Neural progenitor cell (in vitro differentiated cells): ENCODE measurements around the gene LDB3. TPM values are rescaled to one million over a fixed set of nuclear protein-coding genes. Genes with fewer than 3 reads are reported as not detected.

Experiments
- DNase-seq: peaks from one replicate; pipeline ENCODE4 v3.0.0-alpha.2; 2016; ENCODE audit warnings: low spot score
- H2AFZ ChIP-seq: fragments of 200-600 bp; sonication (generic); replicated peaks from 2 replicates; pipeline ENCODE4 v1.6.1; 2016; ENCODE audit warnings: antibody characterized with exemption
- H3F3A ChIP-seq: fragments of 200-600 bp; sonication (generic); 2 replicates; pipeline ENCODE4 v1.6.1; 2016; ENCODE audit warnings: antibody characterized with exemption, low read depth
- H3K27ac ChIP-seq: fragments of 200-600 bp; sonication (generic); 2 replicates; pipeline ENCODE4 v1.5.1; 2016; ENCODE audit warnings: mild to moderate bottlenecking
- H3K27me3 ChIP-seq: fragments of 200-600 bp; sonication (generic); 2 replicates; pipeline ENCODE4 v1.6.1; 2016; ENCODE audit warnings: mild to moderate bottlenecking, moderate library complexity
- H3K36me3 ChIP-seq: fragments of 200-600 bp; sonication (generic); 2 replicates; pipeline ENCODE4 v1.5.1; 2016
- H3K4me1 ChIP-seq: fragments of 200-600 bp; sonication (generic); 2 replicates; pipeline ENCODE4 v1.6.1; 2016; ENCODE audit warnings: mixed run types
- H3K4me2 ChIP-seq: fragments of 200-600 bp; sonication (generic); 2 replicates; pipeline ENCODE4 v1.6.1; 2016
- H3K4me3 ChIP-seq: fragments of 200-600 bp; sonication (generic); 2 replicates; pipeline ENCODE4 v1.5.1; 2016
- H3K79me2 ChIP-seq: fragments of 200-600 bp; sonication (generic); 2 replicates; pipeline ENCODE4 v1.6.1; 2016; ENCODE audit warnings: low read depth
- H3K9ac ChIP-seq: fragments of 200-600 bp; sonication (generic); 2 replicates; pipeline ENCODE4 v1.6.1; 2016
- H3K9me3 ChIP-seq: fragments of 200-600 bp; sonication (generic); 2 replicates; pipeline ENCODE4 v1.5.1; 2016; ENCODE audit warnings: low read depth
- H4K20me1 ChIP-seq: fragments of 200-600 bp; sonication (generic); 2 replicates; pipeline ENCODE4 v1.6.1; 2016; ENCODE audit warnings: low read depth
- H3K27ac Mint-ChIP-seq: 3 replicates; pipeline ENCODE4 v1.8.0; 2021; ENCODE audit warnings: mixed read lengths
- H3K27me3 Mint-ChIP-seq: 2 replicates; pipeline ENCODE4 v1.8.0; 2022; ENCODE audit warnings: low read depth, mild to moderate bottlenecking, inconsistent platforms, moderate library complexity, mixed read lengths; ENCODE audit not compliant: insufficient read depth
- H3K36me3 Mint-ChIP-seq: 3 replicates; pipeline ENCODE4 v1.8.0; 2021; ENCODE audit warnings: mixed read lengths
- H3K4me1 Mint-ChIP-seq: 3 replicates; pipeline ENCODE4 v1.8.0; 2021; ENCODE audit warnings: mixed read lengths
- H3K4me3 Mint-ChIP-seq: 3 replicates; pipeline ENCODE4 v1.8.0; 2021; ENCODE audit warnings: mild to moderate bottlenecking, moderate library complexity, mixed read lengths
- H3K9me3 Mint-ChIP-seq: 3 replicates; pipeline ENCODE4 v1.8.0; 2020; ENCODE audit warnings: mixed read lengths
- CTCF ChIP-seq: fragments of 200-600 bp; sonication (generic); IDR thresholded peaks from 2 replicates; pipeline ENCODE4 v1.5.1; 2017; ENCODE audit warnings: antibody characterized with exemption, mild to moderate bottlenecking
- EZH2 ChIP-seq: fragments of 200-600 bp; sonication (generic); IDR thresholded peaks from 2 replicates; pipeline ENCODE4 v1.6.1; 2017; ENCODE audit warnings: antibody characterized with exemption, mild to moderate bottlenecking, moderate library complexity
- EZH2phosphoT487 ChIP-seq: fragments of 200-600 bp; sonication (generic); IDR thresholded peaks from 2 replicates; pipeline ENCODE4 v1.6.1; 2017; ENCODE audit warnings: antibody characterized with exemption
- total RNA-seq: library from RNA; depleted of rRNA; stranded (reverse); fragments of >200 nt; gene quantifications from 2 replicates; pipeline ENCODE4 v1.2.3, GENCODE V29; 2015; ENCODE audit warnings: low replicate concordance

LDB3 gene
- total RNA-seq, 1 donor from 2014 or later: not detected

- H3K4me3 ChIP-seq: no peak overlapping the region
- H3K27me3 Mint-ChIP-seq: peaks cover 19% of the 10 kb centered on the region
- peak; percentile 63 for DNase-seq
- H3K27me3 ChIP-seq: no peaks in the 10 kb centered on the region
- no peaks in the 10 kb centered on the region for H3K36me3 Mint-ChIP-seq
- H3K9ac ChIP-seq: no peak overlapping the region
- H3K36me3 ChIP-seq: no peaks in the 10 kb centered on the region
- no peaks in the 10 kb centered on the region for H3F3A ChIP-seq
- peaks cover 17% of the 10 kb centered on the region for H3K4me1 ChIP-seq
- H3K27ac Mint-ChIP-seq: no peak overlapping the region
- no peaks in the 10 kb centered on the region for H3K9me3 ChIP-seq
- H3K4me1 Mint-ChIP-seq: peaks cover 33% of the 10 kb centered on the region
- H2AFZ ChIP-seq: peak overlapping the region; percentile 76
- TF ChIP-seq EZH2 (no peak), CTCF (peak; percentile 61)
- H3K4me3 Mint-ChIP-seq: no peak overlapping the region
- no peaks in the 10 kb centered on the region for H3K9me3 Mint-ChIP-seq
- H3K4me2 ChIP-seq: peak overlapping the region; percentile 22
- no peaks in the 10 kb centered on the region for H4K20me1 ChIP-seq
- H3K79me2 ChIP-seq: no peaks in the 10 kb centered on the region
- no peak overlapping the region for H3K27ac ChIP-seq
These were observed 16.2 kb downstream of the LDB3 start for GRCh38 chr10:86684331-86685097.

- H3K4me3 Mint-ChIP-seq: peak overlapping the region; percentile 7
- no peaks in the 10 kb centered on the region for H3K27me3 ChIP-seq
- no peaks in the 10 kb centered on the region for H4K20me1 ChIP-seq
- H3F3A ChIP-seq: no peaks in the 10 kb centered on the region
- no peak overlapping the region for H3K4me2 ChIP-seq
- no peak for DNase-seq
- no peak overlapping the region for H3K9ac ChIP-seq
- H3K27ac ChIP-seq: no peak overlapping the region
- no peaks in the 10 kb centered on the region for H3K36me3 Mint-ChIP-seq
- H3K9me3 Mint-ChIP-seq: no peaks in the 10 kb centered on the region
- H3K27me3 Mint-ChIP-seq: peaks cover 19% of the 10 kb centered on the region
- peak overlapping the region; percentile 50 for H2AFZ ChIP-seq
- H3K79me2 ChIP-seq: no peaks in the 10 kb centered on the region
- H3K27ac Mint-ChIP-seq: peak overlapping the region; percentile 89
- no peaks in the 10 kb centered on the region for H3K36me3 ChIP-seq
- peaks cover 17% of the 10 kb centered on the region for H3K4me1 ChIP-seq
- H3K9me3 ChIP-seq: no peaks in the 10 kb centered on the region
- TF ChIP-seq CTCF: no peak
- TF ChIP-seq EZH2: no peak
- no peak for TF ChIP-seq EZH2phosphoT487
- H3K4me1 Mint-ChIP-seq: peaks cover 33% of the 10 kb centered on the region
- H3K4me3 ChIP-seq: no peak overlapping the region
These were observed 17.1 kb downstream of the LDB3 start for GRCh38 chr10:86685416-86685815.

- Histone ChIP-seq H4K20me1 (no peaks in the 10 kb centered on the region), H3K27ac (no peak overlapping the region), H3K4me3 (no peak overlapping the region), H2AFZ (no peak overlapping the region), H3K36me3 (no peaks in the 10 kb centered on the region), H3K9me3 (no peaks in the 10 kb centered on the region), H3K4me1 (peaks cover 17% of the 10 kb centered on the region), H3K27me3 (no peaks in the 10 kb centered on the region), H3K4me2 (no peak overlapping the region), H3K9ac (no peak overlapping the region), H3K79me2 (no peaks in the 10 kb centered on the region), H3F3A (no peaks in the 10 kb centered on the region)
- TF ChIP-seq EZH2phosphoT487: no peak
- TF ChIP-seq EZH2: no peak
- no peak for TF ChIP-seq CTCF
- peak overlapping the region; percentile 7 for H3K4me3 Mint-ChIP-seq
- H3K27me3 Mint-ChIP-seq: peaks cover 19% of the 10 kb centered on the region
- H3K9me3 Mint-ChIP-seq: no peaks in the 10 kb centered on the region
- no peak for DNase-seq
- peak overlapping the region; percentile 89 for H3K27ac Mint-ChIP-seq
- no peaks in the 10 kb centered on the region for H3K36me3 Mint-ChIP-seq
- peaks cover 33% of the 10 kb centered on the region for H3K4me1 Mint-ChIP-seq
These were observed 17.8 kb downstream of the LDB3 start for GRCh38 chr10:86685893-86686632.
